ENCODE measurements around the gene OR4C45.
"Not testable (repeated sequence)": the region's sequence is repeated elsewhere in the genome, so short reads cannot be mapped to it uniquely, and the experiment has no call there.

OR4C45 gene

GRCh38 chr11:50032574-50032973 lies at the start of gene OR4C45:
Gene OR4C45 (plus strand): TSS chr11:50032874.
- DNase-seq: no peak

- DNase-seq: peak; percentile 17
Measured at GRCh38 chr11:49995565-49995964, 37.1 kb upstream of the OR4C45 start.

- DNase-seq: no peak
Measured at GRCh38 chr11:50030193-50030592, 2.5 kb upstream of the OR4C45 start.

- not testable (repeated sequence) for DNase-seq
Measured at GRCh38 chr11:50036239-50036638, 3.6 kb downstream of the OR4C45 start.

GRCh38 chr11:50037251-50037650 lies 4.6 kb downstream of the OR4C45 start:
- DNase-seq: no peak

- DNase-seq: no peak
Measured at GRCh38 chr11:50044647-50045046, 12.0 kb downstream of the OR4C45 start.

- DNase-seq: not testable (repeated sequence)
Measured at GRCh38 chr11:50063056-50063455, 30.4 kb downstream of the OR4C45 start.

GRCh38 chr11:50070389-50070788 lies 37.7 kb downstream of the OR4C45 start:
- DNase-seq: no peak

- no peak for DNase-seq
Measured at GRCh38 chr11:50071584-50072225, 39.0 kb downstream of the OR4C45 start.

GRCh38 chr11:50072226-50073112 lies 39.8 kb downstream of the OR4C45 start:
- no peak for DNase-seq

- no peak for DNase-seq
Measured at GRCh38 chr11:50073113-50074105, 40.7 kb downstream of the OR4C45 start.

- DNase-seq: no peak
Measured at GRCh38 chr11:50074161-50074560, 41.5 kb downstream of the OR4C45 start.

- no peak for DNase-seq
Measured at GRCh38 chr11:50075856-50076255, 43.2 kb downstream of the OR4C45 start.

GRCh38 chr11:50077526-50077925 lies 44.9 kb downstream of the OR4C45 start:
- no peak for DNase-seq

- DNase-seq: no peak
Measured at GRCh38 chr11:50078001-50078400, 45.3 kb downstream of the OR4C45 start.

- DNase-seq: not testable (repeated sequence)
Measured at GRCh38 chr11:50078946-50079345, 46.3 kb downstream of the OR4C45 start.

- no peak for DNase-seq
Measured at GRCh38 chr11:50080256-50080655, 47.6 kb downstream of the OR4C45 start.

Data from NCI-H1417 treated with DMSO at 0.1 percent for 48 hours (cell line).